ENCODE measurements around the gene ZPR1.

The ZPR1 gene

GRCh38 chr11:116729501-116730240 lies 58.2 kb downstream of the ZPR1 start:
- no peak for DNase-seq (ENCODE audit: low read depth, low spot score)
- H3K4me3 ChIP-seq (ENCODE audit: low read length): no peak overlapping the region

GRCh38 chr11:116727990-116728389 lies 59.8 kb downstream of the ZPR1 start:
- no peak overlapping the region for H3K4me3 ChIP-seq (ENCODE audit: low read length)
- DNase-seq (ENCODE audit: low read depth, low spot score): no peak

- no peak overlapping the region for H3K4me3 ChIP-seq (ENCODE audit: low read length)
- DNase-seq (ENCODE audit: low read depth, low spot score): no peak
Measured at GRCh38 chr11:116725434-116726221, 62.2 kb downstream of the ZPR1 start.

GRCh38 chr11:116724813-116725212 lies 63.0 kb downstream of the ZPR1 start:
- no peak overlapping the region for H3K4me3 ChIP-seq (ENCODE audit: low read length)
- no peak for DNase-seq (ENCODE audit: low read depth, low spot score)
